SK-N-MC (cell line): Measurements from ENCODE around the gene ARID1B.

ENCODE experiments used
- EZH2 ChIP-seq: fragments of 200-600 bp; sonication (generic); IDR thresholded peaks from one replicate; pipeline ENCODE4 v1.6.1; 2017; ENCODE audit warnings: antibody characterized with exemption
- FOXP2 ChIP-seq: optimal IDR thresholded peaks from 2 replicates; pipeline ENCODE3; 2011; ENCODE audit warnings: mild to moderate bottlenecking, moderate library complexity; ENCODE audit not compliant: insufficient read depth; ENCODE audit errors: extremely low read length, control extremely low read depth
- POLR2AphosphoS5 ChIP-seq: IDR thresholded peaks from 2 replicates; pipeline ENCODE4 v1.6.1; 2012; ENCODE audit warnings: mild to moderate bottlenecking, low read depth, low read length, borderline replicate concordance

- TF ChIP-seq POLR2AphosphoS5 (no peak), EZH2 (no peak), FOXP2 (no peak)
These were observed 69.8 kb downstream of the ARID1B start for GRCh38 chr6:156846845-156847599.
